Sigmoid colon (tissue), 7 donors: ENCODE results near the gene TUBGCP6. TPM values are rescaled to one million over a fixed set of nuclear protein-coding genes. Genes with fewer than 3 reads are reported as not detected.

Experiments
- DNase-seq: peaks from one replicate; pipeline ENCODE4 v3.0.0-alpha.2; 2019
- H3K27ac ChIP-seq, 4 donors: fragments of 200-600 bp; sonication (generic); one replicate each; pipeline ENCODE4 v1.5.1; 2016 to 2019; ENCODE audit warnings: mild to moderate bottlenecking in 1 of 4
- H3K27me3 ChIP-seq, 3 donors: fragments of 200-600 bp; sonication (generic); one replicate each; pipeline ENCODE4 v1.5.1; 2019; ENCODE audit warnings: mild to moderate bottlenecking in 1 of 3
- H3K36me3 ChIP-seq, 4 donors: fragments of 200-600 bp; sonication (generic); one replicate each; pipeline ENCODE4 v1.5.1; 2016 to 2019
- H3K4me1 ChIP-seq, 4 donors: fragments of 200-600 bp; sonication (generic); one replicate each; pipeline ENCODE4 v1.5.1; 2017 to 2019
- H3K4me3 ChIP-seq, 4 donors: fragments of 200-600 bp; sonication (generic); one replicate each; pipeline ENCODE4 v1.5.1; 2017 to 2019; ENCODE audit warnings: mild to moderate bottlenecking in 2 of 4, moderate library complexity in 1 of 4
- H3K9me3 ChIP-seq, 4 donors: fragments of 200-600 bp in 3 of 4; sonication (generic) in 3 of 4; one replicate each; pipeline versions ENCODE4 v1.5.1 to v1.6.1; 2013 to 2019
- EP300 ChIP-seq, 4 donors: sonication (generic); formaldehyde crosslinking; IDR thresholded peaks; one replicate each; pipeline ENCODE4 v1.6.1; 2017; ENCODE audit warnings: antibody characterized with exemption in 4 of 4
- POLR2A ChIP-seq, 2 donors: fragments of 450-650 bp; IDR thresholded peaks; one replicate each; pipeline ENCODE4 v1.6.1; 2016; ENCODE audit warnings: antibody characterized with exemption in 2 of 2, mild to moderate bottlenecking in 2 of 2, moderate library complexity in 2 of 2
- POLR2AphosphoS5 ChIP-seq, 4 donors: sonication (generic); formaldehyde crosslinking; IDR thresholded peaks; one replicate each; pipeline ENCODE4 v1.6.1; 2017; ENCODE audit warnings: antibody characterized with exemption in 4 of 4
- WGBS, 2 donors: extraction: QIAGEN DNeasy Blood & Tissue Kit; methylation state at CpG; one replicate each; pipeline ENCODE4 v1.1.7; 2013; 5-methylcytosine and 5-hydroxymethylcytosine counted together
- intact Hi-C: fragments of 100-400 bp; cut with DNase I; formaldehyde crosslinking; loops from one replicate; pipeline ENCODE4 v1.15.1; 2023
- polyA plus RNA-seq, 3 donors: library from polyadenylated mRNA; stranded (reverse); fragments of 200-250 nt; gene quantifications; one replicate each; pipeline ENCODE4 v1.2.3, GENCODE V29; 2013
- total RNA-seq, 4 donors: library from RNA; depleted of rRNA; stranded (reverse); fragments of >200 nt; gene quantifications; one replicate each; pipeline ENCODE4 v1.1.0, GENCODE V29; 2016
- TF ChIP-seq, protein P1 (sequence below), 4 experiments: fragments of 450-650 bp in 3 of 4; fragments of 200-600 bp in 1 of 4; IDR thresholded peaks; one replicate each; pipeline ENCODE4 v1.5.1; 2016 to 2019; ENCODE audit warnings: antibody characterized with exemption in 4 of 4, mild to moderate bottlenecking in 3 of 4, moderate library complexity in 2 of 4
- donor health status: healthy with polysubstance abuse.
- donor health status: Bipolar disorder and iron deficiency.
- donor health status: healthy.

TUBGCP6 gene
- total and polyA plus RNA-seq, 7 donors: 4.6 to 67.0 (median 26.4) TPM

DNA sequence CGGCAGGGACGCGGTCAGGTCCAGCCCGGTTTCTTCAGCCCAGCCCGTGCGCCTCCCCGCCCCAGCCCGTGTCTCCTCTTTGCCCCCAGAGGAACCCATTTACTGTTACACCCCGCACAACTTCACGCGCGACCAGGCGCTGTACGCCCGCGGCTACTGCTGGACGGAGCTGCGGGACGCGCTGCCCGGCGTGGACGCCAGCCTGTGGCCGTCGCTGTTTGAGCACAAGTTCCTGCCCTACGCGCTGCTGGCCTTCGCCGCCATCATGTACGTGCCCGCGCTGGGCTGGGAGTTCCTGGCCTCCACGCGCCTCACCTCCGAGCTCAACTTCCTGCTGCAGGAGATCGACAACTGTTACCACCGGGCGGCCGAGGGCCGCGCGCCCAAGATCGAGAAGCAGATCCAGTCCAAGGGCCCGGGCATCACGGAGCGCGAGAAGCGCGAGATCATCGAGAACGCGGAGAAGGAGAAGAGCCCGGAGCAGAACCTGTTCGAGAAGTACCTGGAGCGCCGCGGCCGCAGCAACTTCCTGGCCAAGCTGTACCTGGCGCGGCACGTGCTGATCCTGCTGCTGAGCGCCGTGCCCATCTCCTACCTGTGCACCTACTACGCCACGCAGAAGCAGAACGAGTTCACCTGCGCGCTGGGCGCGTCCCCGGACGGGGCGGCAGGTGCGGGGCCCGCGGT is 67.8 kb downstream of the TUBGCP6 start:
- WGBS, 2 donors: 96 to 97% methylated on average over 76 of the region's 76 CpGs

DNA sequence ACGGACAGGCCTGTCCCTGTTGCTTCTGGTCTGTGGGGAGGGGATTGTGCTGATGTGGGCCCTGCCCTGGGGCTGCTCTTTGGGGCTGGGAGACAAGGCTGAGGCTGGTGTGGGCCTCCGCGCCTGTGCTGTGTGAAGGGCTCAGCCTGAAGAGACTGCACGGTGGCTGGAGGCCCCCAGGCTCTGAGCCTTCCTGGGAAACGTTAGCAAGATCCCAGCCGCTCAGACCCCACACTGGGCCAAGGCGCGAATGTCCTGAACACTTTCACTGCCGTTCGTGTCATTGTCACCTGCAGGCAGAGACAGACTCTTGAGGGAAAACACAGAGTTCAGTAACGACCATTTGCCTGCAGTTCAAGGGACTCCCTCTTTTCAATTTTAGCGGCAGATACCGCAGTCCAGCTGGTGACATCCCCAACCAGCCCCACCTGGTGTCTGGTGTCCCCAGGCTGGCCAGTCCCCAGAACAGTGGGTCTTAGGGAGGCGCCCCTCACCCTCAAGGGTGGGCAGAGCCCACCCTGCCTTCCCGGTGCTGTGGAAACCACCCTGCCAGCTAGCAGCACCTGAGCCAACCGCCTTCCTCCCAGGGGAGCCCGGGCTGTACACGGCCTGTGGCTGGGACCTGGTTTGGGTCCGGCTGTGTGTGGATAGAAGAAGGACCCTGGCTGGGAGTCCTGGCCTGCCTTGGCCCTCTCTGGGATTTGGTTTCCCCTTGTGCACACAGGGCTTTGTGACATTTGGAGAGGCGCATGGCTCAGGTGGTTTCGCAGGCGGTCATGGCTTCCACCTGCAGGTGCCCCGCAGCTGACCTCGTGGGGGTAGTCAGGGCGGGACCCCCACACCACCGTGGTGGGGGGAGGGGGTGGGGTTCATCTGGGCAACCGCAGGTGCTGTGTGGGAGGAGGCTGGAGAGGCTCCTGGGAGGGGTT is 68.6 kb downstream of the TUBGCP6 start:
- no peak overlapping the region for H3K27ac ChIP-seq
- H3K36me3 ChIP-seq: no peaks in the 10 kb centered on the region
- H3K4me1 ChIP-seq: peaks cover 0 to 7% (median under 1%) of the 10 kb centered on the region in 4 donors
- no peak overlapping the region for H3K4me3 ChIP-seq
- 72 to 75% methylated on average over 27 of the region's 27 CpGs for WGBS, 2 donors
- no peaks in the 10 kb centered on the region for H3K9me3 ChIP-seq
- TF ChIP-seq, protein P1, sequence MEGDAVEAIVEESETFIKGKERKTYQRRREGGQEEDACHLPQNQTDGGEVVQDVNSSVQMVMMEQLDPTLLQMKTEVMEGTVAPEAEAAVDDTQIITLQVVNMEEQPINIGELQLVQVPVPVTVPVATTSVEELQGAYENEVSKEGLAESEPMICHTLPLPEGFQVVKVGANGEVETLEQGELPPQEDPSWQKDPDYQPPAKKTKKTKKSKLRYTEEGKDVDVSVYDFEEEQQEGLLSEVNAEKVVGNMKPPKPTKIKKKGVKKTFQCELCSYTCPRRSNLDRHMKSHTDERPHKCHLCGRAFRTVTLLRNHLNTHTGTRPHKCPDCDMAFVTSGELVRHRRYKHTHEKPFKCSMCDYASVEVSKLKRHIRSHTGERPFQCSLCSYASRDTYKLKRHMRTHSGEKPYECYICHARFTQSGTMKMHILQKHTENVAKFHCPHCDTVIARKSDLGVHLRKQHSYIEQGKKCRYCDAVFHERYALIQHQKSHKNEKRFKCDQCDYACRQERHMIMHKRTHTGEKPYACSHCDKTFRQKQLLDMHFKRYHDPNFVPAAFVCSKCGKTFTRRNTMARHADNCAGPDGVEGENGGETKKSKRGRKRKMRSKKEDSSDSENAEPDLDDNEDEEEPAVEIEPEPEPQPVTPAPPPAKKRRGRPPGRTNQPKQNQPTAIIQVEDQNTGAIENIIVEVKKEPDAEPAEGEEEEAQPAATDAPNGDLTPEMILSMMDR (IDR thresholded peaks at IDR 0.05): no peak
- TF ChIP-seq POLR2AphosphoS5 (IDR thresholded peaks at IDR 0.05): no peak
- no peak for TF ChIP-seq EP300 (IDR thresholded peaks at IDR 0.05)
- no peak for TF ChIP-seq POLR2A (IDR thresholded peaks at IDR 0.05)
- DNase-seq: peak; percentile 57
- intact Hi-C loops: no loop called here
- peaks cover 23 to 73% (median 31%) of the 10 kb centered on the region in 3 donors for H3K27me3 ChIP-seq

More for the DNA sequence above, 67.8 kb downstream of the TUBGCP6 start:
- peaks cover 0 to 6% (median 0%) of the 10 kb centered on the region in 4 donors for H3K4me1 ChIP-seq
- H3K36me3 ChIP-seq: no peaks in the 10 kb centered on the region
- peak; percentile 59 for DNase-seq
- no peak overlapping the region for H3K4me3 ChIP-seq
- intact Hi-C loops: no loop called here
- no peak overlapping the region for H3K27ac ChIP-seq
- TF ChIP-seq POLR2AphosphoS5 (IDR thresholded peaks at IDR 0.05) (no peak), EP300 (IDR thresholded peaks at IDR 0.05) (no peak), POLR2A (IDR thresholded peaks at IDR 0.05) (no peak)
- TF ChIP-seq, protein P1 (IDR thresholded peaks at IDR 0.05): no peak
- H3K27me3 ChIP-seq: peaks cover 19 to 65% (median 24%) of the 10 kb centered on the region in 3 donors
- no peaks in the 10 kb centered on the region for H3K9me3 ChIP-seq

DNA sequence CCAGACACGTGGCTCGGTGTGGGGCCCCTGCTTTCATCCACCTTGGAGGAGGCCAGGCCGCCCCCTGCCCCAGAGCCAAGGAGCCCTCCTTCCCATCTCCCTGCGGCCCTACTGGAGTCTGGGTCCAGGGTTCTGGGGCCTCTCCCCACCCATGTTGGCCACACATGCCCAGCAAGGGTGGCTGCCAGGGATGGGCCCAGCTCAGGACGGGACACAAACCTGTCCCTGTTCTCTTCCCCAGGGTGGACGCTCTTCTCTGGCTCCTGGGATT is 69.7 kb downstream of the TUBGCP6 start:
- intact Hi-C loops: no loop called here
- DNase-seq: no peak
- Histone ChIP-seq H3K27ac (no peak overlapping the region), H3K9me3 (no peaks in the 10 kb centered on the region), H3K4me1 (peaks cover 0 to 13% (median 5%) of the 10 kb centered on the region in 4 donors), H3K36me3 (no peaks in the 10 kb centered on the region), H3K4me3 (no peak overlapping the region), H3K27me3 (peaks cover 29 to 74% (median 37%) of the 10 kb centered on the region in 3 donors)
- no peak for TF ChIP-seq POLR2A (IDR thresholded peaks at IDR 0.05)
- TF ChIP-seq, protein P1 (IDR thresholded peaks at IDR 0.05): no peak
- TF ChIP-seq EP300 (IDR thresholded peaks at IDR 0.05): no peak
- no peak for TF ChIP-seq POLR2AphosphoS5 (IDR thresholded peaks at IDR 0.05)
- 84 to 91% methylated on average over 6 of the region's 6 CpGs for WGBS, 2 donors

DNA sequence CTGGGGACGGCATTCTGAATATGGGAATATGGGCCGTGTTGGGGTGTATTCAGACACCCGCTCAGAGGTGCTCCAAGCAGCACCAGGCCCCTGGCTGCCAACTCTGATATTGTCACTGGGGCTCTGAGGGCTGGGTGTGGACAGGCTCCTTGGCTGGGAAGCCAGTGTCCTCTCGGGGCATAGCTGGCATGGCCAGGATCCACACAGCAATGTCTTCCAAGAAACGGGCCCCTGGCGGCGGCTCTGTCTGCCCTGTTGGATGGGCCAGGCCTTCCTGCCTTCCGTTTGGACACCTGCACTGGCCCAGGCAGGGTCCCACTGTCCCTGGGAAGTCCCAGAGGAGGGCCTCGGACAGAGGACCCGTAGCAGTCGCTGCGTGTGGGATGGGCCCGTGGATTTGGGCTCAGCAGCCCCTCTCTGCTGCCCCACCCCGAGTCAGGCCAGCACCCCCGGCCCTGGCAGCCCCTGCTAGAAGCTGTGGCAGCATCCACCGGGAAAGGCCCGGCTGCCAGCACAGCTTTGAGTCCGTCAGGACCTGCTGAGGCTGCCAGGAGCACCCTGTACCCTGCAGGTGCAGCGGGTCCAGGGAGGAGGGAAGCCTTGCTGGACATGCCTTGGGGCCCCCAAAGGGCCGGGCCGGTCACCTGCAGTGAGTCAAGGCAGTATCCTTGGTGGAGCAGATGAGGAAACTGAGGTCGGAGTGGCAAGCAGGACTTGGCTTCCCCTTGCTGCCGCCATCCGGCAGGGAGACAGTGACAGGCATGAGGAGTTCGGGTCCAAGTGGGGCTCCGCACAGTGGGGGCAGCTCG is 70.2 kb downstream of the TUBGCP6 start:
- DNase-seq: peak; percentile 60
- peaks cover 0 to 17% (median 10%) of the 10 kb centered on the region in 4 donors for H3K4me1 ChIP-seq
- H3K27ac ChIP-seq: no peak overlapping the region
- intact Hi-C loops: no loop called here
- H3K36me3 ChIP-seq: no peaks in the 10 kb centered on the region
- WGBS, 2 donors: 83 to 89% methylated on average over 27 of the region's 27 CpGs
- H3K9me3 ChIP-seq: no peaks in the 10 kb centered on the region
- H3K27me3 ChIP-seq: peaks cover 34 to 73% (median 42%) of the 10 kb centered on the region in 3 donors
- TF ChIP-seq EP300 (IDR thresholded peaks at IDR 0.05) (no peak), POLR2AphosphoS5 (IDR thresholded peaks at IDR 0.05) (no peak), POLR2A (IDR thresholded peaks at IDR 0.05) (no peak)
- no peak overlapping the region for H3K4me3 ChIP-seq
